IMR-90 (cell line): Measurements from ENCODE around the gene GPR135. TPM values are rescaled to one million over a fixed set of nuclear protein-coding genes. Genes with fewer than 3 reads are reported as not detected.

Experiments used
- ATAC-seq: fragments of 200-7000 bp; cut with Tn5 transposase; 2 replicates; pipeline ENCODE4 v1.9.1; 2020; ENCODE audit warnings: low read depth, mild to moderate bottlenecking, moderate library complexity
- BruUV-seq: library from RNA; stranded (reverse); fragments of 400-500 nt; replicated peaks from 2 replicates; lab custom pipeline; 2021; lab: Mats Ljungman, UMichigan
- CTCF ChIA-PET: fragments of 300-600 bp; formaldehyde crosslinking; extraction: SDS; loops from one replicate; lab custom pipeline; 2021; ENCODE audit warnings: antibody characterized with exemption; lab: Yijun Ruan, JAX
- POLR2A ChIA-PET: fragments of 300-600 bp; sonication (Branson Sonifier 250); formaldehyde crosslinking; loops from one replicate; lab custom pipeline; 2022; ENCODE audit warnings: antibody characterized with exemption; ENCODE audit not compliant: unreplicated experiment; lab: Charles Lee
- DNase-seq: peaks from one replicate; pipeline ENCODE4 v3.0.0; 2013
- H2AFZ ChIP-seq: replicated peaks from 2 replicates; pipeline ENCODE3; 2013; ENCODE audit warnings: low read length, mild to moderate bottlenecking; ENCODE audit not compliant: poor library complexity
- H2AK5ac ChIP-seq: 2 replicates; pipeline ENCODE4 v1.6.1; 2013; ENCODE audit warnings: low read depth, low read length, inconsistent platforms
- H2AK9ac ChIP-seq: replicated peaks from 2 replicates; pipeline ENCODE3; 2013; ENCODE audit warnings: mild to moderate bottlenecking, low read depth, low read length, moderate library complexity; ENCODE audit not compliant: poor library complexity
- H2BK120ac ChIP-seq: 2 replicates; pipeline ENCODE4 v1.6.1; 2013; ENCODE audit warnings: low read depth, low read length, inconsistent platforms
- H2BK15ac ChIP-seq: 3 replicates; pipeline ENCODE4 v1.6.1; 2013; ENCODE audit warnings: low read depth, low read length, inconsistent platforms
- H2BK20ac ChIP-seq: 2 replicates; pipeline ENCODE4 v1.6.1; 2013; ENCODE audit warnings: low read depth, mild to moderate bottlenecking, inconsistent platforms, low read length, moderate library complexity
- H2BK5ac ChIP-seq: 2 replicates; pipeline ENCODE4 v1.6.1; 2013; ENCODE audit warnings: mild to moderate bottlenecking, low read depth, low read length, inconsistent platforms; ENCODE audit not compliant: poor library complexity, severe bottlenecking
- H3K14ac ChIP-seq: replicated peaks from 2 replicates; pipeline ENCODE4 v1.6.1; 2013; ENCODE audit warnings: low read depth, low read length, inconsistent platforms
- H3K18ac ChIP-seq: 2 replicates; pipeline ENCODE4 v1.6.1; 2013; ENCODE audit warnings: low read depth, low read length, control low read depth
- H3K23ac ChIP-seq: 2 replicates; pipeline ENCODE4 v1.6.1; 2013; ENCODE audit warnings: low read depth, low read length, inconsistent platforms
- H3K27ac ChIP-seq: 2 replicates; pipeline ENCODE4 v1.5.1; 2013; ENCODE audit warnings: mild to moderate bottlenecking, control low read depth, low read length; ENCODE audit not compliant: insufficient read depth
- H3K27me3 ChIP-seq: 2 replicates; pipeline ENCODE4 v1.6.1; 2013; ENCODE audit warnings: low read length; ENCODE audit not compliant: control insufficient read depth, insufficient read depth
- H3K36me3 ChIP-seq: 2 replicates; pipeline ENCODE4 v1.6.1; 2013; ENCODE audit warnings: low read length, mixed read lengths; ENCODE audit not compliant: control insufficient read depth, insufficient read depth
- H3K4ac ChIP-seq: 2 replicates; pipeline ENCODE4 v1.6.1; 2013; ENCODE audit warnings: low read depth, low read length, inconsistent platforms
- H3K4me1 ChIP-seq: 2 replicates; pipeline ENCODE4 v1.6.1; 2013; ENCODE audit warnings: low read length, mixed read lengths; ENCODE audit not compliant: control insufficient read depth, insufficient read depth
- H3K4me2 ChIP-seq: 2 replicates; pipeline ENCODE4 v1.6.1; 2013; ENCODE audit warnings: low read depth, mild to moderate bottlenecking, control low read depth, low read length, moderate library complexity
- H3K4me3 ChIP-seq: 2 replicates; pipeline ENCODE4 v1.5.1; 2013; ENCODE audit warnings: low read depth, mild to moderate bottlenecking, control low read depth, low read length, moderate library complexity; ENCODE audit not compliant: insufficient read depth
- H3K56ac ChIP-seq: 2 replicates; pipeline ENCODE4 v1.6.1; 2013; ENCODE audit warnings: low read length, inconsistent platforms; ENCODE audit not compliant: insufficient read depth; ENCODE audit errors: extremely low read depth
- H3K79me1 ChIP-seq, 2 experiments: 2 replicates each; pipeline ENCODE4 v1.6.1; 2013; ENCODE audit warnings: low read length in 2 of 2, inconsistent platforms in 1 of 2, low read depth in 1 of 2
- H3K9ac ChIP-seq: 2 replicates; pipeline ENCODE4 v1.6.1; 2013; ENCODE audit warnings: low read depth, low read length, control low read depth
- H3K9me1 ChIP-seq: 2 replicates; pipeline ENCODE4 v1.6.1; 2013; ENCODE audit warnings: low read length, inconsistent platforms; ENCODE audit not compliant: insufficient read depth
- H3K9me3 ChIP-seq: 2 replicates; pipeline ENCODE4 v1.6.1; 2013; ENCODE audit warnings: low read length; ENCODE audit not compliant: control insufficient read depth, insufficient read depth
- H4K20me1 ChIP-seq: 2 replicates; pipeline ENCODE4 v1.6.1; 2013; ENCODE audit warnings: low read length, inconsistent platforms; ENCODE audit not compliant: insufficient read depth
- H4K5ac ChIP-seq: 2 replicates; pipeline ENCODE4 v1.6.1; 2013; ENCODE audit warnings: mild to moderate bottlenecking, low read depth, low read length, control low read depth
- H4K8ac ChIP-seq, 2 experiments: 2 replicates each; pipeline ENCODE4 v1.6.1; 2013; ENCODE audit warnings: low read depth in 2 of 2, low read length in 2 of 2, control low read depth in 1 of 2, inconsistent platforms in 1 of 2
- H4K91ac ChIP-seq: 2 replicates; pipeline ENCODE4 v1.6.1; 2013; ENCODE audit warnings: low read depth, low read length, inconsistent platforms; ENCODE audit not compliant: insufficient read depth
- BHLHE40 ChIP-seq: fragments of 150-350 bp; IDR thresholded peaks from 2 replicates; pipeline ENCODE4 v1.6.1; 2016; ENCODE audit warnings: mild to moderate bottlenecking, low read depth, low read length
- CEBPB ChIP-seq: IDR thresholded peaks from 2 replicates; pipeline ENCODE4 v1.6.1; 2012; ENCODE audit warnings: low read depth, low read length, improper control_type of control experiment
- CHD1 ChIP-seq: IDR thresholded peaks from 2 replicates; pipeline ENCODE4 v1.6.1; 2012; ENCODE audit warnings: low read depth, low read length, improper control_type of control experiment
- FOS ChIP-seq: fragments of 150-350 bp; IDR thresholded peaks from 2 replicates; pipeline ENCODE4 v1.6.1; 2016; ENCODE audit warnings: low read depth, low read length
- MAFK ChIP-seq: IDR thresholded peaks from 2 replicates; pipeline ENCODE4 v1.6.1; 2012; ENCODE audit warnings: low read depth, low read length, improper control_type of control experiment
- MAZ ChIP-seq: IDR thresholded peaks from 2 replicates; pipeline ENCODE4 v1.6.1; 2012; ENCODE audit warnings: low read depth, mild to moderate bottlenecking, low read length, improper control_type of control experiment, moderate library complexity, borderline replicate concordance
- MXI1 ChIP-seq: IDR thresholded peaks from 2 replicates; pipeline ENCODE4 v1.6.1; 2012; ENCODE audit warnings: low read depth, mild to moderate bottlenecking, low read length, moderate library complexity, borderline replicate concordance
- NFE2L2 ChIP-seq: fragments of 150-350 bp; IDR thresholded peaks from 2 replicates; pipeline ENCODE4 v1.6.1; 2016; ENCODE audit warnings: low read depth, mild to moderate bottlenecking, low read length
- POLR2A ChIP-seq: IDR thresholded peaks from 2 replicates; pipeline ENCODE4 v1.6.1; 2012; ENCODE audit warnings: mild to moderate bottlenecking, low read depth, low read length
- RAD21 ChIP-seq: IDR thresholded peaks from 2 replicates; pipeline ENCODE4 v1.6.1; 2012; ENCODE audit warnings: low read length, improper control_type of control experiment
- RCOR1 ChIP-seq: IDR thresholded peaks from 2 replicates; pipeline ENCODE4 v1.6.1; 2012; ENCODE audit warnings: mild to moderate bottlenecking, low read length, improper control_type of control experiment; ENCODE audit not compliant: insufficient replicate concordance
- RFX5 ChIP-seq: IDR thresholded peaks from 2 replicates; pipeline ENCODE4 v1.8.0; 2012; ENCODE audit warnings: low read depth, mild to moderate bottlenecking, low read length, moderate library complexity
- SMC3 ChIP-seq: fragments of 150-350 bp; IDR thresholded peaks from 2 replicates; pipeline ENCODE4 v1.6.1; 2016; ENCODE audit warnings: low read depth, mild to moderate bottlenecking, antibody characterized with exemption, low read length, moderate library complexity
- WGBS, 2 experiments: methylation state at CpG; one replicate each; pipeline versions ENCODE4 v1.1.5 to v1.1.7; 2013; ENCODE audit warnings: missing lambda C conversion rate in 2 of 2; ENCODE audit not compliant: insufficient read length in 1 of 2; ENCODE audit errors: extremely low coverage in 2 of 2; 5-methylcytosine and 5-hydroxymethylcytosine counted together
- dilution Hi-C: fragments of 300-500 bp; cut with HindIII; formaldehyde crosslinking; loops from one replicate; pipeline ENCODE4 v1.14.3; 2018; ENCODE audit warnings: low sequenced_read_pairs; ENCODE audit not compliant: unreplicated experiment
- in situ Hi-C: fragments of 300-500 bp; cut with MboI; formaldehyde crosslinking; loops from 3 replicates; pipeline ENCODE4 v1.14.3; 2019; ENCODE audit warnings: low sequenced_read_pairs, inconsistent platforms, mixed read lengths
- intact Hi-C: fragments of 100-400 bp; cut with micrococcal nuclease; formaldehyde crosslinking; loops from 2 replicates; pipeline ENCODE4 v1.10.0; 2022
- polyA plus RNA-seq, 3 experiments: library from polyadenylated mRNA; depleted of rRNA; stranded (reverse); fragments of >200 nt; gene quantifications; 2 replicates each; pipeline ENCODE4 v1.2.3, GENCODE V29; 2012; ENCODE audit warnings: low replicate concordance in 1 of 3
- total RNA-seq: library from RNA; depleted of rRNA; stranded (reverse); fragments of >200 nt; gene quantifications from 2 replicates; pipeline ENCODE4 v1.2.3, GENCODE V29; 2012
- TF ChIP-seq, protein P1 (sequence below): fragments of 150-350 bp; IDR thresholded peaks from 2 replicates; pipeline ENCODE4 v1.6.1; 2017; ENCODE audit warnings: mild to moderate bottlenecking, antibody characterized with exemption, low read length, low read depth
- TF ChIP-seq, protein P2 (sequence below): fragments of 150-350 bp; IDR thresholded peaks from 2 replicates; pipeline ENCODE4 v1.6.1; 2016; ENCODE audit warnings: low read depth, mild to moderate bottlenecking, low read length, moderate library complexity, borderline replicate concordance
- TF ChIP-seq, protein P3 (sequence below): conservative IDR thresholded peaks from 2 replicates; pipeline ENCODE4 v1.5.1; 2012; ENCODE audit warnings: mild to moderate bottlenecking, low read depth, low read length, improper control_type of control experiment

GPR135 gene
- total and polyA plus RNA-seq, 2 of the 4 experiments (the other 2 are of a cell fraction), result 1.3 to 2.4 TPM

DNA sequence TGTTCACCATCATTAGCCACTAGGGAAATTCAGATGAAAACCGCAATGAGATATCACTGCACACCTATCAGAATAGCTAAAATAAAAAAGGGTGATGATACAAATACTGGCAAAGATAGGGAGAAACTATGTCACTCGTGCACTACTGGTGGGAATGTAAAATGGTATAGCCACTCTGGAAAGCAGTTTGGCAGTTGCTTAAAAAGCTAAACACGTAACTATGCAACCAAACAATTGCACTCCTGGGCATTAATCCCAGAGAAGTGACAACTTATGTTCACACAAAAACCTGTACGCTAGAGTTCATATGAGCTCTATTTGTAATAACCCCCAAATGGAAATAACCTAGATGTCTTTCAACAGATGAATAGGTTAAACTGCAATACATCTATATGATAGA, 35.4 kb downstream of the GPR135 start:
- no peaks in the 10 kb centered on the region for H4K20me1 ChIP-seq
- intact Hi-C loops, result loop anchor here (10.0 kb wide), 1 partner anchor 935 kb away; no protein-coding TSS in a partner anchor
- POLR2A ChIA-PET, result no interaction called here
- TF ChIP-seq MXI1, result no peak
- TF ChIP-seq, protein P1, sequence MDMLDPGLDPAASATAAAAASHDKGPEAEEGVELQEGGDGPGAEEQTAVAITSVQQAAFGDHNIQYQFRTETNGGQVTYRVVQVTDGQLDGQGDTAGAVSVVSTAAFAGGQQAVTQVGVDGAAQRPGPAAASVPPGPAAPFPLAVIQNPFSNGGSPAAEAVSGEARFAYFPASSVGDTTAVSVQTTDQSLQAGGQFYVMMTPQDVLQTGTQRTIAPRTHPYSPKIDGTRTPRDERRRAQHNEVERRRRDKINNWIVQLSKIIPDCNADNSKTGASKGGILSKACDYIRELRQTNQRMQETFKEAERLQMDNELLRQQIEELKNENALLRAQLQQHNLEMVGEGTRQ, result no peak
- no peak for TF ChIP-seq SMC3
- TF ChIP-seq RFX5, result no peak
- no peak for TF ChIP-seq MAFK
- TF ChIP-seq, protein P2, sequence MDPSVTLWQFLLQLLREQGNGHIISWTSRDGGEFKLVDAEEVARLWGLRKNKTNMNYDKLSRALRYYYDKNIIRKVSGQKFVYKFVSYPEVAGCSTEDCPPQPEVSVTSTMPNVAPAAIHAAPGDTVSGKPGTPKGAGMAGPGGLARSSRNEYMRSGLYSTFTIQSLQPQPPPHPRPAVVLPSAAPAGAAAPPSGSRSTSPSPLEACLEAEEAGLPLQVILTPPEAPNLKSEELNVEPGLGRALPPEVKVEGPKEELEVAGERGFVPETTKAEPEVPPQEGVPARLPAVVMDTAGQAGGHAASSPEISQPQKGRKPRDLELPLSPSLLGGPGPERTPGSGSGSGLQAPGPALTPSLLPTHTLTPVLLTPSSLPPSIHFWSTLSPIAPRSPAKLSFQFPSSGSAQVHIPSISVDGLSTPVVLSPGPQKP, result no peak
- TF ChIP-seq RCOR1, result no peak
- TF ChIP-seq BHLHE40, result no peak
- TF ChIP-seq, protein P3, sequence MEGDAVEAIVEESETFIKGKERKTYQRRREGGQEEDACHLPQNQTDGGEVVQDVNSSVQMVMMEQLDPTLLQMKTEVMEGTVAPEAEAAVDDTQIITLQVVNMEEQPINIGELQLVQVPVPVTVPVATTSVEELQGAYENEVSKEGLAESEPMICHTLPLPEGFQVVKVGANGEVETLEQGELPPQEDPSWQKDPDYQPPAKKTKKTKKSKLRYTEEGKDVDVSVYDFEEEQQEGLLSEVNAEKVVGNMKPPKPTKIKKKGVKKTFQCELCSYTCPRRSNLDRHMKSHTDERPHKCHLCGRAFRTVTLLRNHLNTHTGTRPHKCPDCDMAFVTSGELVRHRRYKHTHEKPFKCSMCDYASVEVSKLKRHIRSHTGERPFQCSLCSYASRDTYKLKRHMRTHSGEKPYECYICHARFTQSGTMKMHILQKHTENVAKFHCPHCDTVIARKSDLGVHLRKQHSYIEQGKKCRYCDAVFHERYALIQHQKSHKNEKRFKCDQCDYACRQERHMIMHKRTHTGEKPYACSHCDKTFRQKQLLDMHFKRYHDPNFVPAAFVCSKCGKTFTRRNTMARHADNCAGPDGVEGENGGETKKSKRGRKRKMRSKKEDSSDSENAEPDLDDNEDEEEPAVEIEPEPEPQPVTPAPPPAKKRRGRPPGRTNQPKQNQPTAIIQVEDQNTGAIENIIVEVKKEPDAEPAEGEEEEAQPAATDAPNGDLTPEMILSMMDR, result no peak
- TF ChIP-seq NFE2L2, result no peak
- no peak for TF ChIP-seq MAZ
- TF ChIP-seq POLR2A, result no peak
- no peak for TF ChIP-seq CHD1
- TF ChIP-seq CEBPB, result no peak
- TF ChIP-seq RAD21, result no peak
- TF ChIP-seq FOS, result no peak
- H3K9me3 ChIP-seq, result no peaks in the 10 kb centered on the region
- H3K79me1 ChIP-seq, result no peaks in the 10 kb centered on the region
- H2BK5ac ChIP-seq, result no peak overlapping the region
- no peak overlapping the region for H3K56ac ChIP-seq
- no peak overlapping the region for H3K4me2 ChIP-seq
- CTCF ChIA-PET, result interaction anchor here (0.7 to 1.2 kb wide), 3 partner anchors 14 to 909 kb away, joined by 3 to 4 read pairs (median 3); no protein-coding TSS in a partner anchor
- in situ Hi-C loops, result no loop called here
- no peak overlapping the region for H3K4me3 ChIP-seq
- ATAC-seq, result no peak
- peaks cover 3% of the 10 kb centered on the region for H3K4me1 ChIP-seq
- no peak overlapping the region for H2AFZ ChIP-seq
- WGBS, 2 experiments, result no CpG with 5 or more reads among the region's 4 CpGs
- no peak overlapping the region for H2AK9ac ChIP-seq
- H3K36me3 ChIP-seq, result 0 out of 2 replicates have a peak, but pooled peaks cover 2% of the 10 kb centered on the region
- no peak overlapping the region for H3K4ac ChIP-seq
- H2AK5ac ChIP-seq, result no peak overlapping the region
- H3K27me3 ChIP-seq, result no peaks in the 10 kb centered on the region
- no peak overlapping the region for H2BK20ac ChIP-seq
- no peak overlapping the region for H3K23ac ChIP-seq
- peaks cover 3% of the 10 kb centered on the region; the same call in 1 of the 2 replicates for H3K9me1 ChIP-seq
- dilution Hi-C loops, result no loop called here
- H3K18ac ChIP-seq, result no peak overlapping the region
- no peak overlapping the region for H4K8ac ChIP-seq
- BruUV-seq, result no TSS peak
- H2BK15ac ChIP-seq, result no peak overlapping the region
- H3K27ac ChIP-seq, result no peak overlapping the region
- no peak overlapping the region for H4K5ac ChIP-seq
- no peak overlapping the region for H2BK120ac ChIP-seq
- no peak overlapping the region for H3K14ac ChIP-seq
- no peak overlapping the region for H3K9ac ChIP-seq
- no peak overlapping the region for H4K91ac ChIP-seq
- no peak for DNase-seq
